Nephron (organoid): ENCODE results near the gene CKB.
A peak's percentile ranks its signal among the peaks of the same experiment; 100 is the strongest.

Experiments
- H3K27ac Mint-ChIP-seq, 3 experiments: 2 replicates each; pipeline ENCODE4 v1.8.0; 2020; ENCODE audit warnings: mixed read lengths in 3 of 3, mild to moderate bottlenecking in 2 of 3, moderate library complexity in 1 of 3
- H3K27me3 Mint-ChIP-seq: 2 replicates; pipeline ENCODE4 v1.8.0; 2021; ENCODE audit warnings: low read depth, mild to moderate bottlenecking, moderate library complexity, mixed read lengths
- H3K36me3 Mint-ChIP-seq: 2 replicates; pipeline ENCODE4 v1.8.0; 2020; ENCODE audit warnings: low read depth, mixed read lengths
- H3K4me1 Mint-ChIP-seq: 2 replicates; pipeline ENCODE4 v1.8.0; 2020; ENCODE audit warnings: mixed read lengths
- H3K4me3 Mint-ChIP-seq, 3 experiments: 2 replicates each; pipeline ENCODE4 v1.8.0; 2020; ENCODE audit warnings: mild to moderate bottlenecking in 3 of 3, mixed read lengths in 3 of 3, moderate library complexity in 2 of 3
- H3K9me3 Mint-ChIP-seq: 2 replicates; pipeline ENCODE4 v1.8.0; 2020; ENCODE audit warnings: mixed read lengths
- CTCF ChIP-seq, 3 experiments: fragments of 200-600 bp; sonication (generic); IDR thresholded peaks; one replicate each; pipeline ENCODE4 v1.5.0; 2021; ENCODE audit warnings: antibody characterized with exemption in 3 of 3; ENCODE audit not compliant: unreplicated experiment in 3 of 3

The CKB gene

GRCh38 chr14:103524002-103524935 lies 1.6 kb upstream of the CKB start:
- Mint-ChIP-seq H3K27ac (peak overlapping the region; percentile 89 to 96 (median 92)), H3K4me3 (peak overlapping the region; percentile 71 to 81 (median 80)), H3K27me3 (peaks cover 24% of the 10 kb centered on the region), H3K36me3 (peaks cover 4% of the 10 kb centered on the region), H3K4me1 (peaks cover 58% of the 10 kb centered on the region), H3K9me3 (no peaks in the 10 kb centered on the region)
- no peak for TF ChIP-seq CTCF (IDR thresholded peaks at IDR 0.05; ENCODE audit: unreplicated experiment in 3 of 3)

- Mint-ChIP-seq H3K4me3 (peak overlapping the region; percentile 71 to 81 (median 80)), H3K27me3 (peaks cover 28% of the 10 kb centered on the region), H3K36me3 (peaks cover 8% of the 10 kb centered on the region), H3K9me3 (no peaks in the 10 kb centered on the region), H3K27ac (peak overlapping the region; percentile 79 to 96 (median 92)), H3K4me1 (peaks cover 59% of the 10 kb centered on the region)
- TF ChIP-seq CTCF (IDR thresholded peaks at IDR 0.05; ENCODE audit: unreplicated experiment in 3 of 3): no peak
Measured at GRCh38 chr14:103523575-103523954, 935 bp upstream of the CKB start.

- H3K4me3 Mint-ChIP-seq: peak overlapping the region; percentile 74 to 82 (median 81)
- H3K9me3 Mint-ChIP-seq: no peaks in the 10 kb centered on the region
- H3K36me3 Mint-ChIP-seq: peaks cover 8% of the 10 kb centered on the region
- peaks cover 24% of the 10 kb centered on the region for H3K27me3 Mint-ChIP-seq
- peaks cover 61% of the 10 kb centered on the region for H3K4me1 Mint-ChIP-seq
- TF ChIP-seq CTCF (IDR thresholded peaks at IDR 0.05; ENCODE audit: unreplicated experiment in 3 of 3): no peak
- H3K27ac Mint-ChIP-seq: no peak overlapping the region
Measured at GRCh38 chr14:103521951-103522563, 573 bp downstream of the CKB start.

- H3K9me3 Mint-ChIP-seq: no peaks in the 10 kb centered on the region
- peak overlapping the region in 1 of 3 experiments; percentile 42 for H3K27ac Mint-ChIP-seq
- H3K4me1 Mint-ChIP-seq: peaks cover 62% of the 10 kb centered on the region
- peaks cover 8% of the 10 kb centered on the region for H3K36me3 Mint-ChIP-seq
- peak overlapping the region in 2 of 3 experiments; percentile 73 to 91 for H3K4me3 Mint-ChIP-seq
- peaks cover 24% of the 10 kb centered on the region for H3K27me3 Mint-ChIP-seq
- no peak for TF ChIP-seq CTCF (IDR thresholded peaks at IDR 0.05; ENCODE audit: unreplicated experiment in 3 of 3)
Measured at GRCh38 chr14:103521438-103521950, 1.1 kb downstream of the CKB start.

- no peaks in the 10 kb centered on the region for H3K9me3 Mint-ChIP-seq
- H3K4me1 Mint-ChIP-seq: peaks cover 63% of the 10 kb centered on the region
- H3K36me3 Mint-ChIP-seq: peaks cover 8% of the 10 kb centered on the region
- H3K27me3 Mint-ChIP-seq: peaks cover 27% of the 10 kb centered on the region
- H3K27ac Mint-ChIP-seq: peak overlapping the region in 1 of 3 experiments; percentile 42
- peak overlapping the region; percentile 72 to 91 (median 73) for H3K4me3 Mint-ChIP-seq
- peak; percentile 43 to 60 (median 46) for TF ChIP-seq CTCF (IDR thresholded peaks at IDR 0.05; ENCODE audit: unreplicated experiment in 3 of 3)
Measured at GRCh38 chr14:103520657-103521437, 1.8 kb downstream of the CKB start.
